HepG2 (cell line): ENCODE measurements around the gene TYROBP. TPM values are rescaled to one million over a fixed set of nuclear protein-coding genes. Genes with fewer than 3 reads are reported as not detected.

Experiments used
- DR1 ChIP-seq: sonication (generic); formaldehyde crosslinking; IDR thresholded peaks from 2 replicates; pipeline ENCODE4 v1.8.0; 2021; ENCODE audit warnings: mild to moderate bottlenecking, missing genetic modification reagents, inconsistent platforms
- GLI4 ChIP-seq: sonication (generic); formaldehyde crosslinking; IDR thresholded peaks from 2 replicates; pipeline ENCODE4 v1.5.1; 2020; ENCODE audit warnings: missing genetic modification reagents, mild to moderate bottlenecking, moderate library complexity, borderline replicate concordance
- HMG20B ChIP-seq: conservative IDR thresholded peaks from 2 replicates; pipeline ENCODE4 v1.6.1; 2016; ENCODE audit warnings: missing genetic modification reagents, missing compliant biosample characterization
- MIER2 ChIP-seq: IDR thresholded peaks from 2 replicates; pipeline ENCODE4 v1.6.1; 2016; ENCODE audit warnings: missing biosample characterization, missing genetic modification reagents
- MIXL1 ChIP-seq: IDR thresholded peaks from 2 replicates; pipeline ENCODE4 v1.6.1; 2016
- MTF2 ChIP-seq: sonication (generic); formaldehyde crosslinking; IDR thresholded peaks from 2 replicates; pipeline ENCODE4 v1.5.0; 2020; ENCODE audit warnings: missing genetic modification reagents, borderline replicate concordance
- NCOA1 ChIP-seq: sonication (generic); formaldehyde crosslinking; IDR thresholded peaks from 2 replicates; pipeline ENCODE4 v1.9.0; 2021; ENCODE audit warnings: missing genetic modification reagents
- RBM22 ChIP-seq: fragments of 200-400 bp; formaldehyde crosslinking; optimal IDR thresholded peaks from 2 replicates; pipeline ENCODE3; 2017; ENCODE audit warnings: mild to moderate bottlenecking, low read length, moderate library complexity
- SOX13 ChIP-seq, 3 experiments: fragments of 450-650 bp in 1 of 3; sonication (generic) in 1 of 3; formaldehyde crosslinking in 1 of 3; IDR thresholded peaks in 2 of 3; conservative IDR thresholded peaks in 1 of 3; 2 replicates each; pipeline versions ENCODE4 v1.5.0 to v1.6.1; 2016 to 2020; ENCODE audit warnings: antibody characterized with exemption in 1 of 3, mild to moderate bottlenecking in 1 of 3, missing compliant biosample characterization in 1 of 3, missing genetic modification reagents in 1 of 3, moderate library complexity in 1 of 3
- SOX5 ChIP-seq: IDR thresholded peaks from 2 replicates; pipeline ENCODE4 v1.6.1; 2016; ENCODE audit warnings: borderline replicate concordance
- SRSF4 ChIP-seq: fragments of 200-400 bp; formaldehyde crosslinking; IDR thresholded peaks from one replicate; pipeline ENCODE4 v1.6.1; 2018; ENCODE audit warnings: mild to moderate bottlenecking, low read depth, low read length, moderate library complexity; ENCODE audit not compliant: poor library complexity, severe bottlenecking
- TEAD2 ChIP-seq: sonication (generic); formaldehyde crosslinking; IDR thresholded peaks from 2 replicates; pipeline ENCODE4 v1.9.0; 2021; ENCODE audit warnings: missing genetic modification reagents
- THAP9 ChIP-seq: sonication (generic); formaldehyde crosslinking; IDR thresholded peaks from 2 replicates; pipeline ENCODE4; 2020; ENCODE audit warnings: missing genetic modification reagents, mild to moderate bottlenecking, borderline replicate concordance
- ZNF234 ChIP-seq: sonication (generic); formaldehyde crosslinking; conservative IDR thresholded peaks from 2 replicates; pipeline ENCODE4 v1.5.1; 2020; ENCODE audit warnings: mild to moderate bottlenecking, missing genetic modification reagents
- ZNF343 ChIP-seq: sonication (generic); formaldehyde crosslinking; IDR thresholded peaks from 2 replicates; pipeline ENCODE4 v1.4.0; 2020; ENCODE audit warnings: mild to moderate bottlenecking, missing genetic modification reagents
- ZNF501 ChIP-seq: sonication (generic); formaldehyde crosslinking; IDR thresholded peaks from 2 replicates; pipeline ENCODE4 v1.5.1; 2020; ENCODE audit warnings: mild to moderate bottlenecking, moderate library complexity, missing genetic modification reagents
- ZNF589 ChIP-seq: sonication (generic); formaldehyde crosslinking; conservative IDR thresholded peaks from 2 replicates; pipeline ENCODE4 v1.8.0; 2022; ENCODE audit warnings: mild to moderate bottlenecking, moderate library complexity, missing genetic modification reagents
- polyA plus RNA-seq, 8 experiments: library from polyadenylated mRNA; depleted of rRNA in 3 of 8; stranded (reverse) in 7 of 8; unstranded in 1 of 8; fragments of >200 nt; fragmentation: Illumina TruSeq in 4 of 8; extraction: Trizol in 4 of 8; gene quantifications; 2 replicates each; pipeline versions ENCODE4 v1.2.1 to v1.2.3, GENCODE V29; 2011 to 2016; ENCODE audit warnings: low read depth in 4 of 8, missing spikeins in 1 of 8, mixed read lengths in 1 of 8; ENCODE audit not compliant: insufficient read depth in 1 of 8
- total RNA-seq, 5 experiments: library from RNA; depleted of rRNA; stranded (reverse); fragments of >200 nt; fragmentation: Illumina TruSeq; extraction: Trizol; gene quantifications; 2 replicates each; pipeline ENCODE4 v1.2.3, GENCODE V29; 2016; ENCODE audit warnings: low read depth in 1 of 5
- TF ChIP-seq, protein P1 (sequence below): IDR thresholded peaks from 2 replicates; pipeline ENCODE4 v1.6.1; 2016; ENCODE audit warnings: missing compliant biosample characterization, missing genetic modification reagents, borderline replicate concordance
- TF ChIP-seq, protein P2 (sequence below): IDR thresholded peaks from 2 replicates; pipeline ENCODE4 v1.6.1; 2018; ENCODE audit warnings: missing genetic modification reagents
- TF ChIP-seq, protein P3 (sequence below), 2 experiments: sonication (generic) in 1 of 2; formaldehyde crosslinking in 1 of 2; IDR thresholded peaks; 2 replicates each; pipeline versions ENCODE4 v1.4.0 to v1.6.1; 2018 to 2020; ENCODE audit warnings: missing genetic modification reagents in 2 of 2, borderline replicate concordance in 1 of 2, low read depth in 1 of 2, mild to moderate bottlenecking in 1 of 2, missing biosample characterization in 1 of 2
- TF ChIP-seq, protein P4 (sequence below): sonication (generic); formaldehyde crosslinking; IDR thresholded peaks from 2 replicates; pipeline ENCODE4 v1.4.0; 2020; ENCODE audit warnings: missing genetic modification reagents

TYROBP gene
- total and polyA plus RNA-seq, 2 of the 13 experiments (the other 11 are each of a cell fraction or from before 2014, with no cell fraction given): not detected

GRCh38 chr19:35899547-35900214 is 8.4 kb downstream of the TYROBP start (continued):
- TF ChIP-seq MTF2: no peak
- TF ChIP-seq, protein P1, sequence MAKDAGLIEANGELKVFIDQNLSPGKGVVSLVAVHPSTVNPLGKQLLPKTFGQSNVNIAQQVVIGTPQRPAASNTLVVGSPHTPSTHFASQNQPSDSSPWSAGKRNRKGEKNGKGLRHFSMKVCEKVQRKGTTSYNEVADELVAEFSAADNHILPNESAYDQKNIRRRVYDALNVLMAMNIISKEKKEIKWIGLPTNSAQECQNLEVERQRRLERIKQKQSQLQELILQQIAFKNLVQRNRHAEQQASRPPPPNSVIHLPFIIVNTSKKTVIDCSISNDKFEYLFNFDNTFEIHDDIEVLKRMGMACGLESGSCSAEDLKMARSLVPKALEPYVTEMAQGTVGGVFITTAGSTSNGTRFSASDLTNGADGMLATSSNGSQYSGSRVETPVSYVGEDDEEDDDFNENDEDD: peak; percentile 34; the same call in 1 of the 2 replicates
- no peak for TF ChIP-seq NCOA1 (CRISPR knock-in tag)
- TF ChIP-seq MIXL1: 0 out of 2 replicates have a peak, but pooled peaks have one; percentile 21
- TF ChIP-seq DR1: no peak
- TF ChIP-seq ZNF589: no peak
- no peak for TF ChIP-seq ZNF501 (CRISPR knock-in tag)
- TF ChIP-seq ZNF234 (CRISPR knock-in tag): no peak
- no peak for TF ChIP-seq HMG20B (CRISPR knock-in tag)
- TF ChIP-seq SOX5 (CRISPR knock-in tag): no peak
- no peak for TF ChIP-seq TEAD2 (CRISPR knock-in tag)
- TF ChIP-seq, protein P2, sequence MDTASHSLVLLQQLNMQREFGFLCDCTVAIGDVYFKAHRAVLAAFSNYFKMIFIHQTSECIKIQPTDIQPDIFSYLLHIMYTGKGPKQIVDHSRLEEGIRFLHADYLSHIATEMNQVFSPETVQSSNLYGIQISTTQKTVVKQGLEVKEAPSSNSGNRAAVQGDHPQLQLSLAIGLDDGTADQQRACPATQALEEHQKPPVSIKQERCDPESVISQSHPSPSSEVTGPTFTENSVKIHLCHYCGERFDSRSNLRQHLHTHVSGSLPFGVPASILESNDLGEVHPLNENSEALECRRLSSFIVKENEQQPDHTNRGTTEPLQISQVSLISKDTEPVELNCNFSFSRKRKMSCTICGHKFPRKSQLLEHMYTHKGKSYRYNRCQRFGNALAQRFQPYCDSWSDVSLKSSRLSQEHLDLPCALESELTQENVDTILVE: no peak
- no peak for TF ChIP-seq MIER2 (CRISPR knock-in tag)
- TF ChIP-seq THAP9 (CRISPR knock-in tag): no peak
- no peak for TF ChIP-seq GLI4 (CRISPR knock-in tag)
- no peak for TF ChIP-seq RBM22
- no peak for TF ChIP-seq SOX13 (IDR thresholded peaks at IDR 0.05)
- TF ChIP-seq SOX13 (CRISPR knock-in tag; conservative IDR thresholded peaks at IDR 0.05 in 1 of 2, IDR thresholded peaks at IDR 0.05 in 1 of 2): no peak
- TF ChIP-seq SRSF4: no peak
- 0 out of 2 replicates have a peak, but pooled peaks have one; percentile 36 for TF ChIP-seq ZNF343 (CRISPR knock-in tag)
- TF ChIP-seq, protein P3, sequence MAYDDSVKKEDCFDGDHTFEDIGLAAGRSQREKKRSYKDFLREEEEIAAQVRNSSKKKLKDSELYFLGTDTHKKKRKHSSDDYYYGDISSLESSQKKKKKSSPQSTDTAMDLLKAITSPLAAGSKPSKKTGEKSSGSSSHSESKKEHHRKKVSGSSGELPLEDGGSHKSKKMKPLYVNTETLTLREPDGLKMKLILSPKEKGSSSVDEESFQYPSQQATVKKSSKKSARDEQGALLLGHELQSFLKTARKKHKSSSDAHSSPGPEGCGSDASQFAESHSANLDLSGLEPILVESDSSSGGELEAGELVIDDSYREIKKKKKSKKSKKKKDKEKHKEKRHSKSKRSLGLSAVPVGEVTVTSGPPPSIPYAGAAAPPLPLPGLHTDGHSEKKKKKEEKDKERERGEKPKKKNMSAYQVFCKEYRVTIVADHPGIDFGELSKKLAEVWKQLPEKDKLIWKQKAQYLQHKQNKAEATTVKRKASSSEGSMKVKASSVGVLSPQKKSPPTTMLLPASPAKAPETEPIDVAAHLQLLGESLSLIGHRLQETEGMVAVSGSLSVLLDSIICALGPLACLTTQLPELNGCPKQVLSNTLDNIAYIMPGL (CRISPR knock-in tag; IDR thresholded peaks at IDR 0.05; ENCODE audit: borderline replicate concordance in 1 of 2, low read depth in 1 of 2): peak in 1 of 2 experiments; percentile 59; a peak in 1 of 4 replicates
- TF ChIP-seq, protein P4, sequence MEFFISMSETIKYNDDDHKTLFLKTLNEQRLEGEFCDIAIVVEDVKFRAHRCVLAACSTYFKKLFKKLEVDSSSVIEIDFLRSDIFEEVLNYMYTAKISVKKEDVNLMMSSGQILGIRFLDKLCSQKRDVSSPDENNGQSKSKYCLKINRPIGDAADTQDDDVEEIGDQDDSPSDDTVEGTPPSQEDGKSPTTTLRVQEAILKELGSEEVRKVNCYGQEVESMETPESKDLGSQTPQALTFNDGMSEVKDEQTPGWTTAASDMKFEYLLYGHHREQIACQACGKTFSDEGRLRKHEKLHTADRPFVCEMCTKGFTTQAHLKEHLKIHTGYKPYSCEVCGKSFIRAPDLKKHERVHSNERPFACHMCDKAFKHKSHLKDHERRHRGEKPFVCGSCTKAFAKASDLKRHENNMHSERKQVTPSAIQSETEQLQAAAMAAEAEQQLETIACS (CRISPR knock-in tag): no peak
